HEK293T (cell line): ENCODE measurements around the gene HS3ST3A1.

ENCODE experiments used
- ARNT ChIP-seq: fragments of 450-650 bp; IDR thresholded peaks from 2 replicates; pipeline ENCODE4 v1.6.1; 2017; ENCODE audit warnings: mild to moderate bottlenecking
- BHLHE40 ChIP-seq: fragments of 450-650 bp; IDR thresholded peaks from 2 replicates; pipeline ENCODE4 v1.6.1; 2016; ENCODE audit warnings: mild to moderate bottlenecking, moderate library complexity, borderline replicate concordance
- CTBP1 ChIP-seq: fragments of 450-650 bp; IDR thresholded peaks from 2 replicates; pipeline ENCODE4 v1.6.1; 2016; ENCODE audit warnings: borderline replicate concordance
- ELF4 ChIP-seq: fragments of 450-650 bp; IDR thresholded peaks from 2 replicates; pipeline ENCODE4 v1.6.1; 2017; ENCODE audit warnings: antibody characterized with exemption
- FOXA1 ChIP-seq: fragments of 450-650 bp; IDR thresholded peaks from 2 replicates; pipeline ENCODE4 v1.6.1; 2016; ENCODE audit warnings: mild to moderate bottlenecking
- FOXK2 ChIP-seq: fragments of 450-650 bp; IDR thresholded peaks from 2 replicates; pipeline ENCODE4 v1.6.1; 2016; ENCODE audit warnings: mild to moderate bottlenecking
- HDGF ChIP-seq: fragments of 450-650 bp; IDR thresholded peaks from 2 replicates; pipeline ENCODE4 v1.6.1; 2017; ENCODE audit warnings: antibody characterized with exemption, borderline replicate concordance
- L3MBTL2 ChIP-seq: fragments of 450-650 bp; conservative IDR thresholded peaks from 2 replicates; pipeline ENCODE4 v1.6.1; 2016; ENCODE audit warnings: mild to moderate bottlenecking
- NFRKB ChIP-seq: fragments of 450-650 bp; IDR thresholded peaks from 2 replicates; pipeline ENCODE4 v1.6.1; 2016; ENCODE audit warnings: mild to moderate bottlenecking, moderate library complexity
- PKNOX1 ChIP-seq: fragments of 450-650 bp; IDR thresholded peaks from 2 replicates; pipeline ENCODE4 v1.6.1; 2016
- SP1 ChIP-seq: fragments of 450-650 bp; IDR thresholded peaks from 2 replicates; pipeline ENCODE4 v1.6.1; 2017
- SUZ12 ChIP-seq: fragments of 450-650 bp; IDR thresholded peaks from 2 replicates; pipeline ENCODE4 v1.6.1; 2016; ENCODE audit warnings: mild to moderate bottlenecking
- TARDBP ChIP-seq: fragments of 450-650 bp; IDR thresholded peaks from 2 replicates; pipeline ENCODE4 v1.6.1; 2016
- ZNF384 ChIP-seq: fragments of 450-650 bp; IDR thresholded peaks from 2 replicates; pipeline ENCODE4 v1.6.1; 2016

GRCh38 chr17:13537871-13538643, 63.7 kb downstream of the HS3ST3A1 start:
- TF ChIP-seq FOXA1, result no peak
- no peak for TF ChIP-seq CTBP1
- TF ChIP-seq L3MBTL2, result no peak
- no peak for TF ChIP-seq TARDBP
- no peak for TF ChIP-seq FOXK2
- TF ChIP-seq ELF4, result no peak
- no peak for TF ChIP-seq SP1
- TF ChIP-seq BHLHE40, result no peak
- TF ChIP-seq SUZ12, result no peak
- TF ChIP-seq ZNF384, result no peak
- TF ChIP-seq NFRKB, result no peak
- TF ChIP-seq PKNOX1, result no peak
- TF ChIP-seq HDGF, result no peak
- TF ChIP-seq ARNT, result no peak
